Neural progenitor cell (in vitro differentiated cells): ENCODE measurements around the gene DDX60. TPM values are rescaled to one million over a fixed set of nuclear protein-coding genes. Genes with fewer than 3 reads are reported as not detected.

Experiments
- DNase-seq: peaks from one replicate; pipeline ENCODE4 v3.0.0-alpha.2; 2016; ENCODE audit warnings: low spot score
- H2AFZ ChIP-seq: fragments of 200-600 bp; sonication (generic); replicated peaks from 2 replicates; pipeline ENCODE4 v1.6.1; 2016; ENCODE audit warnings: antibody characterized with exemption
- H3F3A ChIP-seq: fragments of 200-600 bp; sonication (generic); 2 replicates; pipeline ENCODE4 v1.6.1; 2016; ENCODE audit warnings: antibody characterized with exemption, low read depth
- H3K27ac ChIP-seq: fragments of 200-600 bp; sonication (generic); 2 replicates; pipeline ENCODE4 v1.5.1; 2016; ENCODE audit warnings: mild to moderate bottlenecking
- H3K27me3 ChIP-seq: fragments of 200-600 bp; sonication (generic); 2 replicates; pipeline ENCODE4 v1.6.1; 2016; ENCODE audit warnings: mild to moderate bottlenecking, moderate library complexity
- H3K36me3 ChIP-seq: fragments of 200-600 bp; sonication (generic); 2 replicates; pipeline ENCODE4 v1.5.1; 2016
- H3K4me1 ChIP-seq: fragments of 200-600 bp; sonication (generic); 2 replicates; pipeline ENCODE4 v1.6.1; 2016; ENCODE audit warnings: mixed run types
- H3K4me2 ChIP-seq: fragments of 200-600 bp; sonication (generic); 2 replicates; pipeline ENCODE4 v1.6.1; 2016
- H3K4me3 ChIP-seq: fragments of 200-600 bp; sonication (generic); 2 replicates; pipeline ENCODE4 v1.5.1; 2016
- H3K79me2 ChIP-seq: fragments of 200-600 bp; sonication (generic); 2 replicates; pipeline ENCODE4 v1.6.1; 2016; ENCODE audit warnings: low read depth
- H3K9ac ChIP-seq: fragments of 200-600 bp; sonication (generic); 2 replicates; pipeline ENCODE4 v1.6.1; 2016
- H3K9me3 ChIP-seq: fragments of 200-600 bp; sonication (generic); 2 replicates; pipeline ENCODE4 v1.5.1; 2016; ENCODE audit warnings: low read depth
- H4K20me1 ChIP-seq: fragments of 200-600 bp; sonication (generic); 2 replicates; pipeline ENCODE4 v1.6.1; 2016; ENCODE audit warnings: low read depth
- H3K27ac Mint-ChIP-seq: 3 replicates; pipeline ENCODE4 v1.8.0; 2021; ENCODE audit warnings: mixed read lengths
- H3K27me3 Mint-ChIP-seq: 2 replicates; pipeline ENCODE4 v1.8.0; 2022; ENCODE audit warnings: low read depth, mild to moderate bottlenecking, inconsistent platforms, moderate library complexity, mixed read lengths; ENCODE audit not compliant: insufficient read depth
- H3K36me3 Mint-ChIP-seq: 3 replicates; pipeline ENCODE4 v1.8.0; 2021; ENCODE audit warnings: mixed read lengths
- H3K4me1 Mint-ChIP-seq: 3 replicates; pipeline ENCODE4 v1.8.0; 2021; ENCODE audit warnings: mixed read lengths
- H3K4me3 Mint-ChIP-seq: 3 replicates; pipeline ENCODE4 v1.8.0; 2021; ENCODE audit warnings: mild to moderate bottlenecking, moderate library complexity, mixed read lengths
- H3K9me3 Mint-ChIP-seq: 3 replicates; pipeline ENCODE4 v1.8.0; 2020; ENCODE audit warnings: mixed read lengths
- EZH2 ChIP-seq: fragments of 200-600 bp; sonication (generic); IDR thresholded peaks from 2 replicates; pipeline ENCODE4 v1.6.1; 2017; ENCODE audit warnings: antibody characterized with exemption, mild to moderate bottlenecking, moderate library complexity
- EZH2phosphoT487 ChIP-seq: fragments of 200-600 bp; sonication (generic); IDR thresholded peaks from 2 replicates; pipeline ENCODE4 v1.6.1; 2017; ENCODE audit warnings: antibody characterized with exemption
- total RNA-seq: library from RNA; depleted of rRNA; stranded (reverse); fragments of >200 nt; gene quantifications from 2 replicates; pipeline ENCODE4 v1.2.3, GENCODE V29; 2015; ENCODE audit warnings: low replicate concordance
- TF ChIP-seq, protein P1 (sequence below): fragments of 200-600 bp; sonication (generic); IDR thresholded peaks from 2 replicates; pipeline ENCODE4 v1.5.1; 2017; ENCODE audit warnings: antibody characterized with exemption, mild to moderate bottlenecking

The DDX60 gene
- total RNA-seq, 1 donor from 2014 or later = 7.8 TPM

- Histone ChIP-seq H2AFZ (no peak overlapping the region), H3K9me3 (no peaks in the 10 kb centered on the region), H3K4me2 (no peak overlapping the region), H3K27me3 (no peaks in the 10 kb centered on the region), H3K36me3 (no peaks in the 10 kb centered on the region), H3K27ac (no peak overlapping the region), H3K4me3 (no peak overlapping the region), H3F3A (no peaks in the 10 kb centered on the region), H3K9ac (no peak overlapping the region), H3K4me1 (no peaks in the 10 kb centered on the region), H3K79me2 (no peaks in the 10 kb centered on the region), H4K20me1 (no peaks in the 10 kb centered on the region)
- no peaks in the 10 kb centered on the region for H3K27me3 Mint-ChIP-seq
- H3K36me3 Mint-ChIP-seq = peaks cover 6% of the 10 kb centered on the region
- H3K9me3 Mint-ChIP-seq = peaks cover 17% of the 10 kb centered on the region
- no peaks in the 10 kb centered on the region for H3K4me1 Mint-ChIP-seq
- no peak for DNase-seq
- no peak for TF ChIP-seq EZH2
- TF ChIP-seq EZH2phosphoT487 = no peak
- TF ChIP-seq, protein P1, sequence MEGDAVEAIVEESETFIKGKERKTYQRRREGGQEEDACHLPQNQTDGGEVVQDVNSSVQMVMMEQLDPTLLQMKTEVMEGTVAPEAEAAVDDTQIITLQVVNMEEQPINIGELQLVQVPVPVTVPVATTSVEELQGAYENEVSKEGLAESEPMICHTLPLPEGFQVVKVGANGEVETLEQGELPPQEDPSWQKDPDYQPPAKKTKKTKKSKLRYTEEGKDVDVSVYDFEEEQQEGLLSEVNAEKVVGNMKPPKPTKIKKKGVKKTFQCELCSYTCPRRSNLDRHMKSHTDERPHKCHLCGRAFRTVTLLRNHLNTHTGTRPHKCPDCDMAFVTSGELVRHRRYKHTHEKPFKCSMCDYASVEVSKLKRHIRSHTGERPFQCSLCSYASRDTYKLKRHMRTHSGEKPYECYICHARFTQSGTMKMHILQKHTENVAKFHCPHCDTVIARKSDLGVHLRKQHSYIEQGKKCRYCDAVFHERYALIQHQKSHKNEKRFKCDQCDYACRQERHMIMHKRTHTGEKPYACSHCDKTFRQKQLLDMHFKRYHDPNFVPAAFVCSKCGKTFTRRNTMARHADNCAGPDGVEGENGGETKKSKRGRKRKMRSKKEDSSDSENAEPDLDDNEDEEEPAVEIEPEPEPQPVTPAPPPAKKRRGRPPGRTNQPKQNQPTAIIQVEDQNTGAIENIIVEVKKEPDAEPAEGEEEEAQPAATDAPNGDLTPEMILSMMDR = no peak
- no peak overlapping the region for H3K27ac Mint-ChIP-seq
- no peak overlapping the region for H3K4me3 Mint-ChIP-seq
Measured at GRCh38 chr4:168240821-168241220, 77.7 kb downstream of the DDX60 start.

DNA sequence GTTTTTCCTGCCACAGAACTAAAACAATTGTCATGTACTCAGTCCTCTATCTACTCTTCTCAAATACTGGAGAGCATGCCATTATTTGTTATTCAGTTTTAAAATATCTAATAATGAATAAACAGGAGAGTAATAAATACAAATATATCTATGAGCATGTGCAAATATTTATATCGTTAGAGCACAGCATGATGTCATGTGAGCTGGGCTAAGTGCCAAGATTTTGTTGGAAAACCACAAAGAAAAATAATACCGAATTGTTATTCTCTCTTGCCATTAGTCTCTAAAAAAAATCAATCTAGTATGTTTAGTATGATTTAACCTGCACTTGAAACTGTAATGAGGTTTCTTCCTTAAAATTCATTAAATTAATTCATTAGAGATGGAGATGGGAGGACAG lies 97.3 kb downstream of the DDX60 start:
- TF ChIP-seq EZH2 (no peak), EZH2phosphoT487 (no peak)
- TF ChIP-seq, protein P1 = no peak
- H2AFZ ChIP-seq = no peak overlapping the region
- no peak overlapping the region for H3K4me3 ChIP-seq
- H3K79me2 ChIP-seq = no peaks in the 10 kb centered on the region
- Mint-ChIP-seq H3K27me3 (no peaks in the 10 kb centered on the region), H3K4me3 (no peak overlapping the region), H3K27ac (no peak overlapping the region), H3K36me3 (no peaks in the 10 kb centered on the region), H3K9me3 (no peaks in the 10 kb centered on the region), H3K4me1 (no peaks in the 10 kb centered on the region)
- H3K9me3 ChIP-seq = no peaks in the 10 kb centered on the region
- peaks cover 12% of the 10 kb centered on the region for H3K4me1 ChIP-seq
- no peak overlapping the region for H3K27ac ChIP-seq
- H4K20me1 ChIP-seq = no peaks in the 10 kb centered on the region
- no peak overlapping the region for H3K4me2 ChIP-seq
- no peak overlapping the region for H3K9ac ChIP-seq
- no peak for DNase-seq
- no peaks in the 10 kb centered on the region for H3K36me3 ChIP-seq
- H3K27me3 ChIP-seq = no peaks in the 10 kb centered on the region
- no peaks in the 10 kb centered on the region for H3F3A ChIP-seq

- no peaks in the 10 kb centered on the region for H3K9me3 ChIP-seq
- H4K20me1 ChIP-seq = no peaks in the 10 kb centered on the region
- no peaks in the 10 kb centered on the region for H3K36me3 ChIP-seq
- no peak for TF ChIP-seq EZH2phosphoT487
- TF ChIP-seq, protein P1 = no peak
- TF ChIP-seq EZH2 = no peak
- H3K4me3 ChIP-seq = no peak overlapping the region
- DNase-seq = no peak
- no peaks in the 10 kb centered on the region for H3K4me1 Mint-ChIP-seq
- no peaks in the 10 kb centered on the region for H3K79me2 ChIP-seq
- H3K27ac Mint-ChIP-seq = no peak overlapping the region
- H3F3A ChIP-seq = no peaks in the 10 kb centered on the region
- H3K36me3 Mint-ChIP-seq = no peaks in the 10 kb centered on the region
- no peak overlapping the region for H3K9ac ChIP-seq
- H3K4me2 ChIP-seq = no peak overlapping the region
- no peak overlapping the region for H3K27ac ChIP-seq
- no peaks in the 10 kb centered on the region for H3K27me3 Mint-ChIP-seq
- H3K27me3 ChIP-seq = no peaks in the 10 kb centered on the region
- no peaks in the 10 kb centered on the region for H3K9me3 Mint-ChIP-seq
- no peak overlapping the region for H2AFZ ChIP-seq
- H3K4me1 ChIP-seq = peaks cover 12% of the 10 kb centered on the region
- no peak overlapping the region for H3K4me3 Mint-ChIP-seq
Measured at GRCh38 chr4:168220893-168221292, 97.7 kb downstream of the DDX60 start.
